Measurements from ENCODE around the gene LDAH.

The LDAH gene

GRCh38 chr2:20667531-20668401, 155.1 kb downstream of the LDAH start:
- Histone ChIP-seq H3K4me1 (peaks cover 8 to 22% (median 16%) of the 10 kb centered on the region in 10 experiments; a peak in 18 of 20 replicates), H3K4me3 (peak overlapping the region; percentile 49 to 72 (median 59)), H3K9ac (peak overlapping the region in 5 of 11 experiments; percentile 5 to 50 (median 33); a peak in 5 of 22 replicates), H3K36me3 (no peaks in the 10 kb centered on the region), H3K27me3 (peaks cover 80 to 98% (median 97%) of the 10 kb centered on the region in 11 experiments), H4K20me1 (peaks cover 0 to 69% (median 51%) of the 10 kb centered on the region in 11 experiments; a peak in 17 of 22 replicates), H3K4me2 (peak overlapping the region; percentile 83 to 94 (median 91)), H3K27ac (no peak overlapping the region), H3K9me3 (replicated peaks in 1 of 11) (peaks cover 0 to 19% (median 9%) of the 10 kb centered on the region in 11 experiments; a peak in 7 of 22 replicates)
- TF ChIP-seq Cebpa-rat (IDR thresholded peaks at IDR 0.05): no peak

DNA sequence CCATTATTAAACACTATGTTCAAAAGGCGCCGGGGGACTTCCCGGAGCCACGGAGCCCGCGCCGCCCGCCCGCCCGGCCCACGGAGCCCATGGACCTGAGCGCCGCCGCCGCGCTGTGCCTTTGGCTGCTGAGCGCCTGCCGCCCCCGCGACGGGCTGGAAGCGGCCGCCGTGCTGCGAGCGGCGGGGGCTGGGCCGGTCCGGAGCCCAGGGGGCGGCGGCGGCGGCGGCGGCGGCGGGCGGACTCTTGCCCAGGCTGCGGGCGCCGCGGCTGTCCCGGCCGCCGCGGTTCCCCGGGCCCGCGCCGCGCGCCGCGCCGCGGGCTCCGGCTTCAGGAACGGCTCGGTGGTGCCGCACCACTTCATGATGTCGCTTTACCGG, 155.8 kb downstream of the LDAH start:
- Histone ChIP-seq H3K9ac (peak overlapping the region in 5 of 11 experiments; percentile 5 to 50 (median 33); a peak in 5 of 22 replicates), H3K27me3 (peaks cover 82 to 98% (median 97%) of the 10 kb centered on the region in 11 experiments), H3K4me1 (peaks cover 8 to 20% (median 16%) of the 10 kb centered on the region in 10 experiments; a peak in 18 of 20 replicates), H3K36me3 (no peaks in the 10 kb centered on the region), H3K4me3 (peak overlapping the region; percentile 49 to 72 (median 59)), H3K4me2 (peak overlapping the region; percentile 83 to 94 (median 91)), H3K27ac (no peak overlapping the region), H4K20me1 (peaks cover 0 to 69% (median 55%) of the 10 kb centered on the region in 11 experiments; a peak in 17 of 22 replicates), H3K9me3 (replicated peaks in 1 of 11) (peaks cover 0 to 19% (median 9%) of the 10 kb centered on the region in 11 experiments; a peak in 7 of 22 replicates)
- no peak for TF ChIP-seq Cebpa-rat (IDR thresholded peaks at IDR 0.05)

- H3K36me3 ChIP-seq: no peaks in the 10 kb centered on the region
- peak within 1 kb of the TSS in 7 of 11 experiments; percentile 0 to 50 (median 33); a peak in 10 of 22 replicates for H3K9ac ChIP-seq
- peaks cover 8 to 19% (median 16%) of the 10 kb centered on the region in 10 experiments; a peak in 18 of 20 replicates for H3K4me1 ChIP-seq
- H3K4me2 ChIP-seq: peak within 1 kb of the TSS; percentile 83 to 94 (median 91)
- H3K27me3 ChIP-seq: peaks cover 87 to 100% (median 100%) of the 10 kb centered on the region in 11 experiments
- TF ChIP-seq Cebpa-rat (IDR thresholded peaks at IDR 0.05): no peak
- peaks cover 0 to 76% (median 60%) of the 10 kb centered on the region in 11 experiments; a peak in 17 of 22 replicates for H4K20me1 ChIP-seq
- peak within 1 kb of the TSS; percentile 49 to 72 (median 59) for H3K4me3 ChIP-seq
- peaks cover 0 to 19% (median 9%) of the 10 kb centered on the region in 11 experiments; a peak in 7 of 22 replicates for H3K9me3 ChIP-seq (replicated peaks in 1 of 11)
- H3K27ac ChIP-seq: no peak within 1 kb of the TSS
Observed at GRCh38 chr2:20666304-20667150, 156.4 kb downstream of the LDAH start, which contains the start of gene GDF7. Gene GDF7, plus strand, starts transcription at chr2:20667144. Its CDS starts 96 bp downstream, at chr2:20667240.

DNA sequence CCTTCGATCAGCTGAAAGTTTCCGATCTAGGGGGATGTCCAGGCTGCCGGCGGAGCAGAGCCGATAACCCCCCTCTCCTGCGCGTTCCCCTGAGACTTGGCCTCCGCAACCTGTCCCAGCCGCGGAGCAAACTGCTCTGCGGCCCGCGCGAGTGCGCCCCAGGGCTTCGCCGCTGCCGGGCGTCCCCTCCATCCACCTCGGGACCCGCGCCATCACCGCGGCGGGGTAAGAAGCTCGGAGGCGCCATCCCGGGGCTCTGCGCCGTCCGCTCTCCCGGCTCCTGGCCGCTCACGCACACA, 156.9 kb downstream of the LDAH start:
- peak overlapping the region; percentile 49 to 72 (median 59) for H3K4me3 ChIP-seq
- H3K27me3 ChIP-seq: peaks cover 87 to 95% (median 95%) of the 10 kb centered on the region in 11 experiments
- peak overlapping the region in 5 of 11 experiments; percentile 0 to 37 (median 32); a peak in 5 of 22 replicates for H3K9ac ChIP-seq
- H4K20me1 ChIP-seq: peaks cover 0 to 76% (median 60%) of the 10 kb centered on the region in 11 experiments; a peak in 17 of 22 replicates
- TF ChIP-seq Cebpa-rat (IDR thresholded peaks at IDR 0.05): no peak
- peak overlapping the region; percentile 83 to 94 (median 91) for H3K4me2 ChIP-seq
- H3K27ac ChIP-seq: no peak overlapping the region
- peaks cover 8 to 19% (median 16%) of the 10 kb centered on the region in 10 experiments; a peak in 18 of 20 replicates for H3K4me1 ChIP-seq
- H3K36me3 ChIP-seq: no peaks in the 10 kb centered on the region
- peaks cover 0 to 16% (median 8%) of the 10 kb centered on the region in 11 experiments; a peak in 7 of 22 replicates for H3K9me3 ChIP-seq (replicated peaks in 1 of 11)

GRCh38 chr2:20665243-20666004, 157.5 kb downstream of the LDAH start:
- H3K9me3 ChIP-seq (replicated peaks in 1 of 11): peaks cover 0 to 11% (median 2%) of the 10 kb centered on the region in 11 experiments; a peak in 7 of 22 replicates
- peaks cover 87 to 90% (median 89%) of the 10 kb centered on the region in 11 experiments for H3K27me3 ChIP-seq
- peaks cover 0 to 76% (median 60%) of the 10 kb centered on the region in 11 experiments; a peak in 17 of 22 replicates for H4K20me1 ChIP-seq
- H3K36me3 ChIP-seq: no peaks in the 10 kb centered on the region
- H3K4me1 ChIP-seq: peaks cover 8 to 19% (median 16%) of the 10 kb centered on the region in 10 experiments; a peak in 18 of 20 replicates
- TF ChIP-seq Cebpa-rat (IDR thresholded peaks at IDR 0.05): no peak
- H3K27ac ChIP-seq: no peak overlapping the region
- peak overlapping the region in 9 of 10 experiments; percentile 51 to 72 (median 59); a peak in 16 of 20 replicates for H3K4me3 ChIP-seq
- peak overlapping the region; percentile 83 to 94 (median 91) for H3K4me2 ChIP-seq
- H3K9ac ChIP-seq: peak overlapping the region in 2 of 11 experiments; percentile 0 to 32; a peak in 1 of 22 replicates

GRCh38 chr2:20664431-20665242, 158.3 kb downstream of the LDAH start:
- Histone ChIP-seq H3K27me3 (peaks cover 80 to 82% (median 82%) of the 10 kb centered on the region in 11 experiments), H3K9ac (no peak overlapping the region), H3K4me1 (peaks cover 8 to 19% (median 16%) of the 10 kb centered on the region in 10 experiments; a peak in 18 of 20 replicates), H3K9me3 (replicated peaks in 1 of 11) (peaks cover 0 to 3% (median 0%) of the 10 kb centered on the region in 11 experiments; a peak in 3 of 22 replicates), H4K20me1 (peaks cover 0 to 75% (median 59%) of the 10 kb centered on the region in 11 experiments; a peak in 17 of 22 replicates), H3K36me3 (no peaks in the 10 kb centered on the region), H3K27ac (no peak overlapping the region), H3K4me2 (no peak overlapping the region), H3K4me3 (no peak overlapping the region)
- TF ChIP-seq Cebpa-rat (IDR thresholded peaks at IDR 0.05): no peak

DNA sequence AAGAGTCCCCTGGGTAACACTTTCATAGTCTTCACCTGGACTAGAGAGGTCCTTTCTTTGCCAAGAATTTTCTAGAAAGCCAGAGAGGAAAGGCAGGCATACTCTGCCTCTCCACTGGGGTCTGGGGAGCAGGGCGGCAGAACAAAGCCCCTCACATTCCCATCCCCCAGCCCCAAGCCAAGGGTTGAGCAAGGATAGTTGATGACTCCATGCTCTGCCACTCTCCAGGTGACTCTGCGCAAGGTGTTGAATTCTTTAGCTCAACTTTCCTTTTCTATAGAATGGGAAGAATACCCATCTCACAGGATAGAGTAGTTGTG, 158.9 kb downstream of the LDAH start:
- H3K9me3 ChIP-seq (replicated peaks in 1 of 11): no peaks in the 10 kb centered on the region
- H3K27me3 ChIP-seq: peaks cover 74 to 76% (median 75%) of the 10 kb centered on the region in 11 experiments
- no peaks in the 10 kb centered on the region for H3K36me3 ChIP-seq
- no peak overlapping the region for H3K4me3 ChIP-seq
- TF ChIP-seq Cebpa-rat (IDR thresholded peaks at IDR 0.05): no peak
- H3K4me1 ChIP-seq: peaks cover 8 to 19% (median 16%) of the 10 kb centered on the region in 10 experiments; a peak in 18 of 20 replicates
- H4K20me1 ChIP-seq: peaks cover 0 to 69% (median 58%) of the 10 kb centered on the region in 11 experiments; a peak in 17 of 22 replicates
- no peak overlapping the region for H3K27ac ChIP-seq
- no peak overlapping the region for H3K4me2 ChIP-seq
- no peak overlapping the region for H3K9ac ChIP-seq
